Mesenchymal stem cell (in vitro differentiated cells and primary cell): ENCODE measurements around the gene STK32C.

Experiments used
- DNase-seq: peaks from one replicate; pipeline ENCODE4 v3.0.0-alpha.2; 2013
- H2AFZ ChIP-seq: one replicate; pipeline ENCODE4 v1.6.1; 2013; ENCODE audit warnings: low read depth, mild to moderate bottlenecking, control low read depth, inconsistent platforms, low read length, moderate library complexity
- H2AK5ac ChIP-seq: 2 replicates; pipeline ENCODE4 v1.6.1; 2013; ENCODE audit warnings: low read length, moderate library complexity, mild to moderate bottlenecking, inconsistent platforms; ENCODE audit not compliant: severe bottlenecking
- H2BK120ac ChIP-seq: one replicate; pipeline ENCODE4 v1.6.1; 2013; ENCODE audit warnings: low read depth, mild to moderate bottlenecking, inconsistent platforms, low read length, moderate library complexity
- H2BK12ac ChIP-seq, 2 experiments: one replicate each; pipeline ENCODE4 v1.6.1; 2013; ENCODE audit warnings: inconsistent platforms in 2 of 2, low read length in 2 of 2, mild to moderate bottlenecking in 2 of 2, moderate library complexity in 2 of 2, control low read depth in 1 of 2
- H2BK15ac ChIP-seq: one replicate; pipeline ENCODE4 v1.6.1; 2013; ENCODE audit warnings: mild to moderate bottlenecking, low read depth, inconsistent platforms; ENCODE audit not compliant: poor library complexity, severe bottlenecking
- H2BK5ac ChIP-seq: 2 replicates; pipeline ENCODE4 v1.6.1; 2013; ENCODE audit warnings: low read depth, mild to moderate bottlenecking, low read length, control low read depth, inconsistent platforms; ENCODE audit not compliant: poor library complexity, severe bottlenecking
- H3K14ac ChIP-seq, 2 experiments: one replicate each; pipeline ENCODE4 v1.6.1; 2013; ENCODE audit warnings: inconsistent platforms in 2 of 2, low read length in 2 of 2, control low read depth in 1 of 2, mild to moderate bottlenecking in 1 of 2, moderate library complexity in 1 of 2
- H3K18ac ChIP-seq, 2 experiments: one replicate each; pipeline ENCODE4 v1.6.1; 2013; ENCODE audit warnings: inconsistent platforms in 2 of 2, low read length in 2 of 2, control low read depth in 1 of 2, low read depth in 1 of 2, mild to moderate bottlenecking in 1 of 2
- H3K23ac ChIP-seq, 2 experiments: one replicate each; pipeline ENCODE4 v1.6.1; 2013; ENCODE audit warnings: inconsistent platforms in 2 of 2, low read length in 2 of 2, mild to moderate bottlenecking in 2 of 2, moderate library complexity in 2 of 2, control low read depth in 1 of 2
- H3K27ac ChIP-seq: 2 replicates; pipeline ENCODE4 v1.5.1; 2013; ENCODE audit warnings: mild to moderate bottlenecking, moderate library complexity, low read length, control low read depth, inconsistent platforms; ENCODE audit not compliant: poor library complexity, severe bottlenecking
- H3K27me3 ChIP-seq, 2 experiments: 2 replicates each; pipeline versions ENCODE4 v1.6.1 to v1.7.0; 2013; ENCODE audit warnings: low read length in 2 of 2, mild to moderate bottlenecking in 2 of 2, moderate library complexity in 2 of 2, control low read depth in 1 of 2, inconsistent platforms in 1 of 2; ENCODE audit not compliant: control insufficient read depth in 1 of 2, insufficient read depth in 1 of 2
- H3K36me3 ChIP-seq, 2 experiments: 2 replicates each; pipeline versions ENCODE4 v1.6.1 to v1.7.0; 2013; ENCODE audit warnings: low read length in 2 of 2, control low read depth in 1 of 2, inconsistent platforms in 1 of 2, low read depth in 1 of 2, mild to moderate bottlenecking in 1 of 2; ENCODE audit not compliant: insufficient read depth in 2 of 2, control insufficient read depth in 1 of 2
- H3K4ac ChIP-seq, 2 experiments: one replicate each; pipeline ENCODE4 v1.6.1; 2013; ENCODE audit warnings: inconsistent platforms in 2 of 2, low read length in 2 of 2, mild to moderate bottlenecking in 2 of 2, moderate library complexity in 2 of 2, control low read depth in 1 of 2, low read depth in 1 of 2
- H3K4me1 ChIP-seq: 2 replicates; pipeline ENCODE4 v1.6.1; 2013; ENCODE audit warnings: low read depth, low read length, control low read depth; ENCODE audit not compliant: control insufficient read depth, insufficient read depth
- H3K4me2 ChIP-seq: 2 replicates; pipeline ENCODE4 v1.6.1; 2013; ENCODE audit warnings: low read length, mild to moderate bottlenecking, inconsistent platforms; ENCODE audit not compliant: poor library complexity, severe bottlenecking
- H3K4me3 ChIP-seq, 2 experiments: 2 replicates each; pipeline versions ENCODE4 v1.5.1 to v1.7.0; 2013; ENCODE audit warnings: low read length in 2 of 2, mild to moderate bottlenecking in 2 of 2, control low read depth in 1 of 2, low read depth in 1 of 2; ENCODE audit not compliant: insufficient read depth in 1 of 2
- H3K79me1 ChIP-seq: replicated peaks from 2 replicates; pipeline ENCODE4 v1.6.1; 2013; ENCODE audit warnings: mild to moderate bottlenecking, control low read depth, low read length, inconsistent platforms; ENCODE audit not compliant: poor library complexity, severe bottlenecking
- H3K9ac ChIP-seq: 2 replicates; pipeline ENCODE4 v1.7.0; 2013; ENCODE audit warnings: mild to moderate bottlenecking, low read length, moderate library complexity
- H3K9me3 ChIP-seq: 2 replicates; pipeline ENCODE4 v1.7.0; 2013; ENCODE audit warnings: mild to moderate bottlenecking, low read length; ENCODE audit not compliant: control insufficient read depth
- H4K8ac ChIP-seq: one replicate; pipeline ENCODE4 v1.6.1; 2013; ENCODE audit warnings: inconsistent platforms, mild to moderate bottlenecking, low read length, moderate library complexity
- H4K91ac ChIP-seq: one replicate; pipeline ENCODE4 v1.6.1; 2013; ENCODE audit warnings: mild to moderate bottlenecking, low read length, inconsistent platforms
- WGBS: methylation state at CpG from one replicate; pipeline ENCODE4 v1.1.7; 2013; ENCODE audit warnings: mixed read lengths; 5-methylcytosine and 5-hydroxymethylcytosine counted together

Gene STK32C

GRCh38 chr10:132167041-132167674 is 140.6 kb downstream of the STK32C start:
- no peak overlapping the region for H4K8ac ChIP-seq
- H3K9ac ChIP-seq, result no peak overlapping the region
- 88% methylated on average over 19 of the region's 22 CpGs for WGBS
- H3K4me2 ChIP-seq, result no peak overlapping the region
- no peaks in the 10 kb centered on the region for H3K36me3 ChIP-seq
- no peak overlapping the region for H4K91ac ChIP-seq
- H3K4me1 ChIP-seq, result peaks cover 2% of the 10 kb centered on the region
- no peaks in the 10 kb centered on the region for H3K9me3 ChIP-seq
- no peak overlapping the region for H2BK120ac ChIP-seq
- no peak overlapping the region for H3K27ac ChIP-seq
- H3K14ac ChIP-seq, result no peak overlapping the region
- no peak overlapping the region for H2BK15ac ChIP-seq
- no peaks in the 10 kb centered on the region for H3K79me1 ChIP-seq
- no peak for DNase-seq
- H3K4ac ChIP-seq, result no peak overlapping the region
- peaks cover 19 to 45% of the 10 kb centered on the region in 2 experiments for H3K27me3 ChIP-seq
- no peak overlapping the region for H2AK5ac ChIP-seq
- H3K18ac ChIP-seq, result no peak overlapping the region
- H2AFZ ChIP-seq, result no peak overlapping the region
- no peak overlapping the region for H3K4me3 ChIP-seq
- H2BK12ac ChIP-seq, result no peak overlapping the region
- H2BK5ac ChIP-seq, result no peak overlapping the region
- H3K23ac ChIP-seq, result no peak overlapping the region

- Histone ChIP-seq H3K4ac (no peak overlapping the region), H3K9ac (no peak overlapping the region), H3K79me1 (no peaks in the 10 kb centered on the region), H3K36me3 (no peaks in the 10 kb centered on the region), H2AFZ (no peak overlapping the region), H3K23ac (no peak overlapping the region), H3K27me3 (peaks cover 19 to 45% of the 10 kb centered on the region in 2 experiments), H3K9me3 (no peaks in the 10 kb centered on the region), H3K4me3 (no peak overlapping the region), H4K91ac (no peak overlapping the region), H3K4me2 (no peak overlapping the region), H2AK5ac (no peak overlapping the region), H3K4me1 (peaks cover 2% of the 10 kb centered on the region), H2BK12ac (no peak overlapping the region), H3K14ac (no peak overlapping the region), H3K18ac (no peak overlapping the region), H4K8ac (no peak overlapping the region), H2BK120ac (no peak overlapping the region), H3K27ac (no peak overlapping the region), H2BK5ac (no peak overlapping the region), H2BK15ac (no peak overlapping the region)
- WGBS, result 90% methylated on average over 23 of the region's 23 CpGs
- no peak for DNase-seq
Measured at GRCh38 chr10:132166216-132166950, 141.4 kb downstream of the STK32C start.

- H3K4me2 ChIP-seq, result no peak overlapping the region
- no peak overlapping the region for H3K18ac ChIP-seq
- H4K91ac ChIP-seq, result no peak overlapping the region
- no peak overlapping the region for H3K23ac ChIP-seq
- H2AK5ac ChIP-seq, result no peak overlapping the region
- H3K14ac ChIP-seq, result no peak overlapping the region
- H3K27me3 ChIP-seq, result peaks cover 15 to 38% of the 10 kb centered on the region in 2 experiments
- WGBS, result 84% methylated on average over 21 of the region's 21 CpGs
- no peak overlapping the region for H2BK12ac ChIP-seq
- no peak overlapping the region for H3K9ac ChIP-seq
- no peaks in the 10 kb centered on the region for H3K36me3 ChIP-seq
- H3K4me3 ChIP-seq, result no peak overlapping the region
- H2BK15ac ChIP-seq, result no peak overlapping the region
- H2AFZ ChIP-seq, result no peak overlapping the region
- no peaks in the 10 kb centered on the region for H3K9me3 ChIP-seq
- H3K4ac ChIP-seq, result no peak overlapping the region
- no peak overlapping the region for H2BK120ac ChIP-seq
- H4K8ac ChIP-seq, result no peak overlapping the region
- H2BK5ac ChIP-seq, result no peak overlapping the region
- H3K79me1 ChIP-seq, result no peaks in the 10 kb centered on the region
- no peak overlapping the region for H3K27ac ChIP-seq
- no peak for DNase-seq
- peaks cover 2% of the 10 kb centered on the region for H3K4me1 ChIP-seq
Measured at GRCh38 chr10:132165416-132165980, 142.3 kb downstream of the STK32C start.

- Histone ChIP-seq H3K4me3 (no peak overlapping the region), H3K23ac (no peak overlapping the region), H2BK12ac (no peak overlapping the region), H3K4me1 (peaks cover 2% of the 10 kb centered on the region), H2BK5ac (no peak overlapping the region), H3K4me2 (no peak overlapping the region), H2BK120ac (no peak overlapping the region), H3K27me3 (peaks cover 15 to 38% of the 10 kb centered on the region in 2 experiments), H4K8ac (no peak overlapping the region), H2AFZ (no peak overlapping the region), H3K9ac (no peak overlapping the region), H3K14ac (no peak overlapping the region), H3K27ac (no peak overlapping the region), H2AK5ac (no peak overlapping the region), H2BK15ac (no peak overlapping the region), H3K9me3 (no peaks in the 10 kb centered on the region), H3K18ac (no peak overlapping the region), H3K79me1 (no peaks in the 10 kb centered on the region), H3K36me3 (no peaks in the 10 kb centered on the region), H4K91ac (no peak overlapping the region), H3K4ac (no peak overlapping the region)
- no peak for DNase-seq
- WGBS, result 68% methylated on average over 20 of the region's 20 CpGs
Measured at GRCh38 chr10:132164761-132165278, 142.9 kb downstream of the STK32C start.
